GM23338 (cell line): ENCODE data around the gene NACAD. TPM values are rescaled to one million over a fixed set of nuclear protein-coding genes. Genes with fewer than 3 reads are reported as not detected.

Source experiments
- ATAC-seq: fragments of 200-7000 bp; cut with Tn5 transposase; 3 replicates; pipeline ENCODE4 v1.9.1; 2020
- DNase-seq: peaks from one replicate; pipeline ENCODE4 v3.0.0-alpha.2; 2015; ENCODE audit warnings: low spot score
- H2AFZ ChIP-seq: fragments of 200-600 bp; sonication (generic); 2 replicates; pipeline ENCODE4 v1.8.0; 2016; ENCODE audit warnings: antibody characterized with exemption, mild to moderate bottlenecking, moderate library complexity
- H3F3A ChIP-seq: fragments of 200-600 bp; sonication (generic); replicated peaks from 2 replicates; pipeline ENCODE4 v1.8.0; 2017; ENCODE audit warnings: antibody characterized with exemption, mixed run types, low read depth
- H3K27ac ChIP-seq: fragments of 200-600 bp; sonication (generic); 2 replicates; pipeline ENCODE4 v1.6.1; 2016; ENCODE audit warnings: low read depth
- H3K27me3 ChIP-seq: fragments of 200-600 bp; sonication (generic); 2 replicates; pipeline ENCODE4 v1.8.0; 2016; ENCODE audit warnings: mild to moderate bottlenecking, mixed run types, moderate library complexity; ENCODE audit not compliant: insufficient read depth
- H3K36me3 ChIP-seq: fragments of 200-600 bp; sonication (generic); 2 replicates; pipeline ENCODE4 v1.8.0; 2016; ENCODE audit warnings: mild to moderate bottlenecking; ENCODE audit not compliant: insufficient read depth
- H3K4me1 ChIP-seq: fragments of 200-600 bp; sonication (generic); 2 replicates; pipeline ENCODE4 v1.8.0; 2016; ENCODE audit warnings: mild to moderate bottlenecking, moderate library complexity; ENCODE audit not compliant: insufficient read depth
- H3K4me2 ChIP-seq: fragments of 200-600 bp; sonication (generic); 2 replicates; pipeline ENCODE4 v1.7.1; 2017; ENCODE audit warnings: mixed run types
- H3K4me3 ChIP-seq: fragments of 200-600 bp; sonication (generic); 2 replicates; pipeline ENCODE4 v1.6.1; 2016; ENCODE audit warnings: mixed run types
- H3K79me2 ChIP-seq: fragments of 200-600 bp; sonication (generic); replicated peaks from 2 replicates; pipeline ENCODE4 v1.8.0; 2017; ENCODE audit warnings: mild to moderate bottlenecking; ENCODE audit not compliant: insufficient read depth
- H3K9me2 ChIP-seq: fragments of 200-600 bp; sonication (generic); 2 replicates; pipeline ENCODE4 v1.8.0; 2017; ENCODE audit not compliant: insufficient read depth
- H4K20me1 ChIP-seq: fragments of 200-600 bp; sonication (generic); replicated peaks from 2 replicates; pipeline ENCODE4 v1.8.0; 2017; ENCODE audit warnings: mild to moderate bottlenecking; ENCODE audit not compliant: insufficient read depth
- H3K27ac Mint-ChIP-seq: 2 replicates; pipeline ENCODE4 v1.8.0; 2020; ENCODE audit warnings: inconsistent platforms, mild to moderate bottlenecking, moderate library complexity, mixed read lengths
- H3K27me3 Mint-ChIP-seq: 3 replicates; pipeline ENCODE4 v1.8.0; 2022; ENCODE audit warnings: low read depth, mild to moderate bottlenecking, moderate library complexity, mixed read lengths, inconsistent platforms; ENCODE audit not compliant: insufficient read depth, poor library complexity
- H3K36me3 Mint-ChIP-seq: 3 replicates; pipeline ENCODE4 v1.8.0; 2021; ENCODE audit warnings: low read depth, mild to moderate bottlenecking, inconsistent platforms, moderate library complexity, mixed read lengths
- H3K4me1 Mint-ChIP-seq: 3 replicates; pipeline ENCODE4 v1.8.0; 2020; ENCODE audit warnings: mild to moderate bottlenecking, inconsistent platforms, mixed read lengths
- H3K4me3 Mint-ChIP-seq: 3 replicates; pipeline ENCODE4 v1.8.0; 2021; ENCODE audit warnings: moderate library complexity, mild to moderate bottlenecking, inconsistent platforms, mixed read lengths
- H3K9me3 Mint-ChIP-seq: 3 replicates; pipeline ENCODE4 v1.8.0; 2020; ENCODE audit warnings: moderate library complexity, mild to moderate bottlenecking, inconsistent platforms, mixed read lengths
- EZH2 ChIP-seq: fragments of 200-600 bp; sonication (generic); IDR thresholded peaks from one replicate; pipeline ENCODE4 v1.8.0; 2017; ENCODE audit warnings: antibody characterized with exemption, mild to moderate bottlenecking, low read depth; ENCODE audit not compliant: unreplicated experiment
- ZNF114 ChIP-seq: fragments of 250-450 bp; sonication (Bioruptor Pico); IDR thresholded peaks from 2 replicates; pipeline ENCODE4 v1.5.0; 2020; ENCODE audit warnings: mild to moderate bottlenecking, moderate library complexity
- polyA plus RNA-seq: library from polyadenylated mRNA; unstranded; fragments of >200 nt; fragmentation: Nextera tagmentation; extraction: Ambion mirVana; gene quantifications from 2 replicates; pipeline ENCODE4 v1.2.1, GENCODE V29; 2016
- total RNA-seq: library from RNA; depleted of rRNA; stranded (reverse); fragments of >200 nt; shearing (Covaris generic); gene quantifications from 2 replicates; pipeline ENCODE4 v1.2.3, GENCODE V29; 2014
- TF ChIP-seq, protein P1 (sequence below): fragments of 250-450 bp; sonication (Bioruptor Pico); IDR thresholded peaks from 2 replicates; pipeline ENCODE4 v1.5.0; 2020; ENCODE audit warnings: mild to moderate bottlenecking, moderate library complexity

Gene NACAD
- total and polyA plus RNA-seq, 2 experiments from 2014 or later: 6.1 to 11.2 TPM

DNA sequence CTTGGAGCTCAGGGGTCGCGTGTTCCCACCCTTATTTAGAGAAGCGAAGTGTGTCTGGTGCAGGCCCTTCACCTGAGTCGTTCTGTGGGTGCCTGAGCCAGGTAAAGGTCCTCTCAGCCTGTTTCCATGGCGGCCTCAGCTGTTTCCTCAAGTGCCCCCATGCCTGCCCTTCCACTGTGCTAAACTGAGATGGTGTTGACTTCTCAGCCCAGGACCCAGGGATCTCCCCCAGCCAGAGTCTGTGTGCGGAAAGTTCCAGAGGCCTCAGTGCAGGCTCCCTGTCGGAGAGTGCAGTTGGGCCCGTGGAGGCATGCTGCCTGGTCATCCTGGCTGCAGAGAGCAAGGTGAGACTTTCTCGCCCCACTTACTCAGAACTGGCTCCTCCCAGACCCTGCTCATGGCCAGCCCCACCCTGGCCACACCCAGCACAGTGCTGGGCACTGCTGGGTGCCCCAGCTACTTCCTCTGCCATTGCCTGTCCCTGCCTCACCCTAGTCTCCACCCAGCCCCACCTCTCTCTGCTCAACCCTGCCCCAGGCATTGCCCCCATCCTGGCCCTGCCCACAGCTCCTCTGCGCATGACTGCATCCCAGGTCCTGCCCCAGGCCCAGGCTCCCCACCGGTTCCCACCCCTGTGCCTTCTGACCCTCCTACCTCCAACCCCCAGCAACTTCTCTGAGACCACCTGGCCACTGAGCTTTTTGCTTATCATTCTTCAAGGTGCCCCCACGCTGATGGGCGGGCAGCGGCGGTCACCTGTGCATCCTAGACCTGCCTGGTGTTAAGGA, 20.3 kb downstream of the NACAD start (continued):
- TF ChIP-seq, protein P1, sequence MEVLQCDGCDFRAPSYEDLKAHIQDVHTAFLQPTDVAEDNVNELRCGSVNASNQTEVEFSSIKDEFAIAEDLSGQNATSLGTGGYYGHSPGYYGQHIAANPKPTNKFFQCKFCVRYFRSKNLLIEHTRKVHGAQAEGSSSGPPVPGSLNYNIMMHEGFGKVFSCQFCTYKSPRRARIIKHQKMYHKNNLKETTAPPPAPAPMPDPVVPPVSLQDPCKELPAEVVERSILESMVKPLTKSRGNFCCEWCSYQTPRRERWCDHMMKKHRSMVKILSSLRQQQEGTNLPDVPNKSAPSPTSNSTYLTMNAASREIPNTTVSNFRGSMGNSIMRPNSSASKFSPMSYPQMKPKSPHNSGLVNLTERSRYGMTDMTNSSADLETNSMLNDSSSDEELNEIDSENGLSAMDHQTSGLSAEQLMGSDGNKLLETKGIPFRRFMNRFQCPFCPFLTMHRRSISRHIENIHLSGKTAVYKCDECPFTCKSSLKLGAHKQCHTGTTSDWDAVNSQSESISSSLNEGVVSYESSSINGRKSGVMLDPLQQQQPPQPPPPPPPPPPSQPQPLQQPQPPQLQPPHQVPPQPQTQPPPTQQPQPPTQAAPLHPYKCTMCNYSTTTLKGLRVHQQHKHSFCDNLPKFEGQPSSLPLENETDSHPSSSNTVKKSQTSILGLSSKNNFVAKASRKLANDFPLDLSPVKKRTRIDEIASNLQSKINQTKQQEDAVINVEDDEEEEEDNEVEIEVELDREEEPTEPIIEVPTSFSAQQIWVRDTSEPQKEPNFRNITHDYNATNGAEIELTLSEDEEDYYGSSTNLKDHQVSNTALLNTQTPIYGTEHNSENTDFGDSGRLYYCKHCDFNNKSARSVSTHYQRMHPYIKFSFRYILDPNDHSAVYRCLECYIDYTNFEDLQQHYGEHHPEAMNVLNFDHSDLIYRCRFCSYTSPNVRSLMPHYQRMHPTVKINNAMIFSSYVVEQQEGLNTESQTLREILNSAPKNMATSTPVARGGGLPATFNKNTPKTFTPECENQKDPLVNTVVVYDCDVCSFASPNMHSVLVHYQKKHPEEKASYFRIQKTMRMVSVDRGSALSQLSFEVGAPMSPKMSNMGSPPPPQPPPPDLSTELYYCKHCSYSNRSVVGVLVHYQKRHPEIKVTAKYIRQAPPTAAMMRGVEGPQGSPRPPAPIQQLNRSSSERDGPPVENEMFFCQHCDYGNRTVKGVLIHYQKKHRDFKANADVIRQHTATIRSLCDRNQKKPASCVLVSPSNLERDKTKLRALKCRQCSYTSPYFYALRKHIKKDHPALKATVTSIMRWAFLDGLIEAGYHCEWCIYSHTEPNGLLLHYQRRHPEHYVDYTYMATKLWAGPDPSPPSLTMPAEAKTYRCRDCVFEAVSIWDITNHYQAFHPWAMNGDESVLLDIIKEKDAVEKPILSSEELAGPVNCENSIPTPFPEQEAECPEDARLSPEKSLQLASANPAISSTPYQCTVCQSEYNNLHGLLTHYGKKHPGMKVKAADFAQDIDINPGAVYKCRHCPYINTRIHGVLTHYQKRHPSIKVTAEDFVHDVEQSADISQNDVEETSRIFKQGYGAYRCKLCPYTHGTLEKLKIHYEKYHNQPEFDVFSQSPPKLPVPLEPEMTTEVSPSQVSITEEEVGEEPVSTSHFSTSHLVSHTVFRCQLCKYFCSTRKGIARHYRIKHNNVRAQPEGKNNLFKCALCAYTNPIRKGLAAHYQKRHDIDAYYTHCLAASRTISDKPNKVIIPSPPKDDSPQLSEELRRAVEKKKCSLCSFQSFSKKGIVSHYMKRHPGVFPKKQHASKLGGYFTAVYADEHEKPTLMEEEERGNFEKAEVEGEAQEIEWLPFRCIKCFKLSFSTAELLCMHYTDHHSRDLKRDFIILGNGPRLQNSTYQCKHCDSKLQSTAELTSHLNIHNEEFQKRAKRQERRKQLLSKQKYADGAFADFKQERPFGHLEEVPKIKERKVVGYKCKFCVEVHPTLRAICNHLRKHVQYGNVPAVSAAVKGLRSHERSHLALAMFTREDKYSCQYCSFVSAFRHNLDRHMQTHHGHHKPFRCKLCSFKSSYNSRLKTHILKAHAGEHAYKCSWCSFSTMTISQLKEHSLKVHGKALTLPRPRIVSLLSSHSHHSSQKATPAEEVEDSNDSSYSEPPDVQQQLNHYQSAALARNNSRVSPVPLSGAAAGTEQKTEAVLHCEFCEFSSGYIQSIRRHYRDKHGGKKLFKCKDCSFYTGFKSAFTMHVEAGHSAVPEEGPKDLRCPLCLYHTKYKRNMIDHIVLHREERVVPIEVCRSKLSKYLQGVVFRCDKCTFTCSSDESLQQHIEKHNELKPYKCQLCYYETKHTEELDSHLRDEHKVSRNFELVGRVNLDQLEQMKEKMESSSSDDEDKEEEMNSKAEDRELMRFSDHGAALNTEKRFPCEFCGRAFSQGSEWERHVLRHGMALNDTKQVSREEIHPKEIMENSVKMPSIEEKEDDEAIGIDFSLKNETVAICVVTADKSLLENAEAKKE: no peak

DNA sequence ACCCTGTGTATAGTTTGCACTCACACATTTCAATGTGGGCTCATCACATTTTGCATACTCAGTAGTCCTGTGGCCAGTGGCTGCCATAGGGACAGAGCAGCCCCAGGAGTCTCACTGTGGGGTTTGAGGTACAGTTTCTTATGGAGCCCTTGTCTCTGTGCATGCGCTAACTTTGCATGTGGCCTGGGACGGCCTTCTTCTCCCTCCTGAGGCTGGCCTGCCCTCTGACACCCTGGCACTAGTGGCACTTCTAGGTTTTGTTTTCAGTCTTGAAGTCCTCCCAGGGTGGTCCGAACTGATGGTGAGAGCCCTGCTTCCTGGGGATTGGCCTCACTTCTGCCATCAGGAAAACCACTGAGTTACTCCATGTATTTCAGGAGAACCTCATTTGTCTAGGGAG, 21.2 kb downstream of the NACAD start:
- H3K27me3 Mint-ChIP-seq: peaks cover 2% of the 10 kb centered on the region
- H3K4me1 Mint-ChIP-seq: peaks cover 2% of the 10 kb centered on the region; the same call in 2 of the 3 replicates
- H3F3A ChIP-seq: no peaks in the 10 kb centered on the region
- H3K4me1 ChIP-seq: no peaks in the 10 kb centered on the region
- H3K27me3 ChIP-seq: no peaks in the 10 kb centered on the region
- ATAC-seq: no peak
- H3K27ac ChIP-seq: no peak overlapping the region
- no peak overlapping the region for H3K4me3 Mint-ChIP-seq
- no peak for DNase-seq
- TF ChIP-seq EZH2: no peak
- TF ChIP-seq ZNF114 (CRISPR knock-in tag): no peak
- H3K4me3 ChIP-seq: no peak overlapping the region
- H4K20me1 ChIP-seq: no peaks in the 10 kb centered on the region; the same call in none of the 2 replicates
- no peak overlapping the region for H3K27ac Mint-ChIP-seq
- no peaks in the 10 kb centered on the region for H3K9me3 Mint-ChIP-seq
- no peak overlapping the region for H3K4me2 ChIP-seq
- no peak overlapping the region for H2AFZ ChIP-seq
- H3K79me2 ChIP-seq: no peaks in the 10 kb centered on the region
- H3K36me3 ChIP-seq: no peaks in the 10 kb centered on the region
- H3K36me3 Mint-ChIP-seq: peaks cover 8% of the 10 kb centered on the region; the same call in 2 of the 3 replicates
- no peaks in the 10 kb centered on the region for H3K9me2 ChIP-seq
